HCT116 (cell line): ENCODE results near the gene PGBD5.

ENCODE experiments used
- ATF3 ChIP-seq: IDR thresholded peaks from 2 replicates; pipeline ENCODE4 v1.6.1; 2012
- CEBPB ChIP-seq: IDR thresholded peaks from 2 replicates; pipeline ENCODE4 v1.6.1; 2012; ENCODE audit warnings: low read depth
- CTCF ChIP-seq, 3 experiments: fragments of 200-600 bp in 1 of 3; sonication (generic) in 1 of 3; IDR thresholded peaks in 2 of 3; conservative IDR thresholded peaks in 1 of 3; 2 replicates each; pipeline ENCODE4 v1.5.1; 2012 to 2017; ENCODE audit warnings: low read depth in 2 of 3, low read length in 2 of 3, antibody characterized with exemption in 1 of 3, borderline replicate concordance in 1 of 3, control low read depth in 1 of 3, mild to moderate bottlenecking in 1 of 3, mixed read lengths in 1 of 3, mixed run types in 1 of 3, moderate library complexity in 1 of 3; ENCODE audit not compliant: insufficient read depth in 1 of 3
- EZH2 ChIP-seq: fragments of 200-600 bp; sonication (generic); IDR thresholded peaks from 2 replicates; pipeline ENCODE4 v1.6.1; 2017; ENCODE audit warnings: antibody characterized with exemption, mixed run types
- POLR2A ChIP-seq: IDR thresholded peaks from 2 replicates; pipeline ENCODE4 v1.7.0; 2011; ENCODE audit warnings: borderline replicate concordance; ENCODE audit not compliant: insufficient read depth, insufficient read length; ENCODE audit errors: extremely low read depth
- POLR2AphosphoS5 ChIP-seq: IDR thresholded peaks from 2 replicates; pipeline ENCODE4 v1.6.1; 2011; ENCODE audit warnings: mild to moderate bottlenecking, low read depth, low read length, moderate library complexity
- RAD21 ChIP-seq: IDR thresholded peaks from 2 replicates; pipeline ENCODE4 v1.6.1; 2012; ENCODE audit warnings: low read depth, mild to moderate bottlenecking
- REST ChIP-seq: IDR thresholded peaks from 2 replicates; pipeline ENCODE4 v1.6.1; 2012; ENCODE audit warnings: low read depth
- SIN3A ChIP-seq: IDR thresholded peaks from 2 replicates; pipeline ENCODE4 v1.6.1; 2012; ENCODE audit warnings: low read depth
- TCF7L2 ChIP-seq: IDR thresholded peaks from 2 replicates; pipeline ENCODE4 v1.7.0; 2011; ENCODE audit warnings: borderline replicate concordance, inconsistent platforms; ENCODE audit not compliant: insufficient read depth, insufficient read length; ENCODE audit errors: extremely low read depth
- YY1 ChIP-seq: IDR thresholded peaks from 2 replicates; pipeline ENCODE4 v1.6.1; 2011; ENCODE audit warnings: low read length, low read depth, moderate library complexity, mild to moderate bottlenecking; ENCODE audit not compliant: insufficient replicate concordance; ENCODE audit errors: extremely low read depth
- ZBTB33 ChIP-seq: IDR thresholded peaks from 2 replicates; pipeline ENCODE4 v1.6.1; 2011; ENCODE audit warnings: mild to moderate bottlenecking, low read length, moderate library complexity; ENCODE audit not compliant: insufficient replicate concordance; ENCODE audit errors: extremely low read depth
- ZNF274 ChIP-seq: fragments of 200-500 bp; sonication (Bioruptor generic); IDR thresholded peaks from 2 replicates; pipeline ENCODE4 v1.6.1; 2014; ENCODE audit warnings: mild to moderate bottlenecking, low read depth, low read length, inconsistent platforms

- TF ChIP-seq ZBTB33 (no peak), CEBPB (no peak), YY1 (no peak), CTCF (IDR thresholded peaks at IDR 0.05 in 2 of 3, conservative IDR thresholded peaks at IDR 0.05 in 1 of 3; ENCODE audit: borderline replicate concordance in 1 of 3, insufficient read depth in 1 of 3, low read depth in 2 of 3, low read length in 2 of 3) (no peak), EZH2 (no peak), ZNF274 (no peak), POLR2AphosphoS5 (no peak), ATF3 (no peak), RAD21 (no peak), REST (no peak), SIN3A (no peak), TCF7L2 (no peak), POLR2A (no peak)
Observed at GRCh38 chr1:230307213-230307612, 118.9 kb downstream of the PGBD5 start.
